ENCODE results near the gene ANKS6. TPM values are rescaled to one million over a fixed set of nuclear protein-coding genes. Genes with fewer than 3 reads are reported as not detected.

ANKS6 gene
- total RNA-seq, 2 experiments from 2014 or later, result 11.8 to 12.2 TPM

DNA sequence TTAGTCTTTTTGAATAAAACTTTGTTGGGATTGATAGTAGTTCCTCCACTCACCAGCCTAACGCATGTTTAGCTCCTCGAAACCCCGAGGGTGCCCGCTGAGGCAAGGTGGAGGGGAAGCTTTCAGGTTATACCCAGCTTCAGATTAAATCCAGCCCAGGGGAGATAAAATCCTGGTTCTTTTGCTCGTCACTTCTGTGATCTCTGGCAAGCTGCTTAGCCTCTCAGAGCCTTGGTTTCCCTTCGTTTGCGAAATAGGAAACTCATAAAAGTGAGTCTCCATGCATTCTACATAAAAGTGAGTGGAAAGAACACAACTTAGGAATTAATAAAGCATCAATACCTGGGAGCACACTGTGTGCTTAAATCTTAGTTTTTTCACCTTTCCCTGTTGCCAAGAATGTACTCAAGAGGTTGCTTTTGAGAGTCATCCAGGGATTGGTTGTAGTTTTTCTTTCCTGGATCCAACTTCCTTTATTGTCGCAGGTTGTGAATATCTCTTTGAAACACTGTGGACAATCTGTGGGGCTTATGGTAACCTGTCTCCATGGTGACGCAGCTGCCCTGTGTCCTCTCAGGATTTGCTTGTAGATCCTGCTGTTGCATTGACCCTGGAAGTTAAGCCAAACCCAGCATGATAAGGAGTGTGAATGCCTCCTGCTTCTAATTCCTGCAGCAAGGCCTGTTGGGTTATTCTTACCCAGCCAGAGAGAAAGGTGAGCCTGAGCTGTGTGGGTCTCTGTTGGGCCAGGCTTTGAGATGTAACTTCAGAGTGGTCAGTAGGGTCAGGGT is 13.2 kb upstream of the ANKS6 start:
- Mint-ChIP-seq H3K4me1 (ENCODE audit: low read depth) (peaks cover 27% of the 10 kb centered on the region), H3K4me3 (peak overlapping the region; percentile 88), H3K9me3 (no peaks in the 10 kb centered on the region), H3K27ac (no peak overlapping the region), H3K27me3 (peaks cover 4% of the 10 kb centered on the region), H3K36me3 (ENCODE audit: low read depth) (no peaks in the 10 kb centered on the region)
- DNase-seq, result no peak
- ATAC-seq (ENCODE audit: poor library complexity), result no peak
- ChIA-PET POLR2A (interaction anchor here (5.4 kb wide), 1 partner anchor 13 kb away, joined by 15 read pairs; the partner anchor contains the start of gene ANKS6), CTCF (interaction anchor here (1.3 kb wide), 1 partner anchor 12 kb away, joined by 3 read pairs; no protein-coding TSS in a partner anchor)
- H3K9me3 ChIP-seq (ENCODE audit: control insufficient read depth in 1 of 2, insufficient read depth in 1 of 2, low read length in 2 of 2), result no peaks in the 10 kb centered on the region
- intact Hi-C loops (cut with DNase I, micrococcal nuclease), result loop anchor here in 1 of 2 experiments (10.0 kb wide), 5 partner anchors 335 to 1295 kb away; partner anchors contain the start of genes NCBP1, STX17 and TSTD2
- H3K36me3 ChIP-seq (ENCODE audit: insufficient read depth, low read length), result no peaks in the 10 kb centered on the region
- H3K27me3 ChIP-seq (ENCODE audit: control insufficient read depth in 1 of 2, insufficient read depth in 2 of 2, low read length in 2 of 2), result peaks cover 0 to 5% of the 10 kb centered on the region in 2 experiments
- no peak overlapping the region for H3K27ac ChIP-seq (ENCODE audit: low read depth in 1 of 2, low read length in 2 of 2)
- no peak overlapping the region for H3K4me3 ChIP-seq (ENCODE audit: low read length)
- peaks cover 20% of the 10 kb centered on the region for H3K4me1 ChIP-seq (ENCODE audit: insufficient read depth, low read length)
- TF ChIP-seq, protein P1, sequence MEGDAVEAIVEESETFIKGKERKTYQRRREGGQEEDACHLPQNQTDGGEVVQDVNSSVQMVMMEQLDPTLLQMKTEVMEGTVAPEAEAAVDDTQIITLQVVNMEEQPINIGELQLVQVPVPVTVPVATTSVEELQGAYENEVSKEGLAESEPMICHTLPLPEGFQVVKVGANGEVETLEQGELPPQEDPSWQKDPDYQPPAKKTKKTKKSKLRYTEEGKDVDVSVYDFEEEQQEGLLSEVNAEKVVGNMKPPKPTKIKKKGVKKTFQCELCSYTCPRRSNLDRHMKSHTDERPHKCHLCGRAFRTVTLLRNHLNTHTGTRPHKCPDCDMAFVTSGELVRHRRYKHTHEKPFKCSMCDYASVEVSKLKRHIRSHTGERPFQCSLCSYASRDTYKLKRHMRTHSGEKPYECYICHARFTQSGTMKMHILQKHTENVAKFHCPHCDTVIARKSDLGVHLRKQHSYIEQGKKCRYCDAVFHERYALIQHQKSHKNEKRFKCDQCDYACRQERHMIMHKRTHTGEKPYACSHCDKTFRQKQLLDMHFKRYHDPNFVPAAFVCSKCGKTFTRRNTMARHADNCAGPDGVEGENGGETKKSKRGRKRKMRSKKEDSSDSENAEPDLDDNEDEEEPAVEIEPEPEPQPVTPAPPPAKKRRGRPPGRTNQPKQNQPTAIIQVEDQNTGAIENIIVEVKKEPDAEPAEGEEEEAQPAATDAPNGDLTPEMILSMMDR (IDR thresholded peaks at IDR 0.05), result no peak

DNA sequence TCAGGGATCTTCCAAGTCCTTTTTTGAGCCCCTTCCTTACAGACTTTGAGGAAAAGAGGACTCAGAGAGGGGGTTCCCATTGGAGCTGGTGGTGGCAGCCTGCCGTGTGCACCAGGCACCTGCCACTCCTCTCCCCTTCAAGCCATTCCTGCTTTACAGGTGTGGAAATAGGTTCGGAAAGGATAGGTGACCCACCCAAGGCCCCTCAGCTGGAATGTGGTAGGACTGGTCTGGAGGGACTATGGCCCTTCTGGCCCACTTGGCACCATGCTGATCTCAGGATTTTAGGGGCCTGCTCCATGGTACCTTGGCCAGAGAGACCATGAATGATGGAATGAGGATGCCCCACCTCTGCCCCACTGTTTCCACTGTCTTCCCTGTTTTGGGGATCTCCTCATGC is 12.5 kb upstream of the ANKS6 start:
- TF ChIP-seq, protein P1 (IDR thresholded peaks at IDR 0.05), result no peak
- Histone ChIP-seq H3K36me3 (ENCODE audit: insufficient read depth, low read length) (no peaks in the 10 kb centered on the region), H3K4me3 (ENCODE audit: low read length) (no peak overlapping the region), H3K27ac (ENCODE audit: low read depth in 1 of 2, low read length in 2 of 2) (no peak overlapping the region), H3K4me1 (ENCODE audit: insufficient read depth, low read length) (peaks cover 20% of the 10 kb centered on the region), H3K27me3 (ENCODE audit: control insufficient read depth in 1 of 2, insufficient read depth in 2 of 2, low read length in 2 of 2) (peaks cover 0 to 5% of the 10 kb centered on the region in 2 experiments), H3K9me3 (ENCODE audit: control insufficient read depth in 1 of 2, insufficient read depth in 1 of 2, low read length in 2 of 2) (no peaks in the 10 kb centered on the region)
- CTCF ChIA-PET, result no interaction called here
- intact Hi-C loops (cut with DNase I, micrococcal nuclease), result loop anchor here in 1 of 2 experiments (10.0 kb wide), 5 partner anchors 336 to 1296 kb away; partner anchors contain the start of genes NCBP1, STX17 and TSTD2
- Mint-ChIP-seq H3K4me3 (peak overlapping the region; percentile 88), H3K9me3 (no peaks in the 10 kb centered on the region), H3K36me3 (ENCODE audit: low read depth) (no peaks in the 10 kb centered on the region), H3K27ac (no peak overlapping the region), H3K4me1 (ENCODE audit: low read depth) (peaks cover 27% of the 10 kb centered on the region), H3K27me3 (peaks cover 4% of the 10 kb centered on the region)
- no peak for DNase-seq
- POLR2A ChIA-PET, result interaction anchor here (1.3 to 5.4 kb wide), 3 partner anchors 12 to 1176 kb away, joined by 7 to 15 read pairs (median 9); partner anchors contain the start of genes ANKS6, NCBP1, TBC1D2 and TSTD2
- ATAC-seq (ENCODE audit: poor library complexity), result no peak

DNA sequence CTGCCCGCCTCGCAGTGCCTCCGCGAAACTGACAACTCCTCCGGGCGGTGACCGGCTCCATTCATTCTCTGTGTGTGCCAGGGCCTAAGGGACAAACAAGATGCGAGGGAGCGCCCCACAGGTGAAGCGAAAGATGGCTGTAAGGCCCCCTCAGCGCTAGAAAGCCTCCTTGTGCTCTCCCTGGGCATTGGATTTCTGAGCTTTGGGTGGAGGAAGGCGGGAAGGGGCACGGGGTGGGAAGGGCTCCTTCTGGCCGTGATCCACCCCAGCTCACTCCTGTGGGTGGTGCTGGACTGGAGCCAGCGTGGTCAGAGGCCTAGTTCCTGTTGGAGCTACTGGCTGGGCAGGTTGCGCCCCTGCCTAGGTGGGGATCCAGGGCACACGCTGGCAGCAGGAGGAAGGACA is 12.1 kb upstream of the ANKS6 start:
- no peaks in the 10 kb centered on the region for H3K9me3 Mint-ChIP-seq
- Histone ChIP-seq H3K9me3 (ENCODE audit: control insufficient read depth in 1 of 2, insufficient read depth in 1 of 2, low read length in 2 of 2) (no peaks in the 10 kb centered on the region), H3K27me3 (ENCODE audit: control insufficient read depth in 1 of 2, insufficient read depth in 2 of 2, low read length in 2 of 2) (peaks cover 0 to 5% of the 10 kb centered on the region in 2 experiments), H3K27ac (ENCODE audit: low read depth in 1 of 2, low read length in 2 of 2) (no peak overlapping the region), H3K4me1 (ENCODE audit: insufficient read depth, low read length) (peaks cover 20% of the 10 kb centered on the region), H3K4me3 (ENCODE audit: low read length) (peak overlapping the region; percentile 77), H3K36me3 (ENCODE audit: insufficient read depth, low read length) (no peaks in the 10 kb centered on the region)
- peaks cover 6% of the 10 kb centered on the region for H3K27me3 Mint-ChIP-seq
- intact Hi-C loops (cut with DNase I, micrococcal nuclease), result loop anchor here in 1 of 2 experiments (10.0 kb wide), 5 partner anchors 336 to 1296 kb away; partner anchors contain the start of genes NCBP1, STX17 and TSTD2
- ATAC-seq (ENCODE audit: poor library complexity), result no peak
- H3K4me1 Mint-ChIP-seq (ENCODE audit: low read depth), result peaks cover 27% of the 10 kb centered on the region
- no peak for DNase-seq
- POLR2A ChIA-PET, result interaction anchor here (0.6 to 5.4 kb wide), 4 partner anchors 8 to 1175 kb away, joined by 4 to 15 read pairs (median 8); partner anchors contain the start of genes ANKS6, NCBP1, TBC1D2 and TSTD2
- H3K27ac Mint-ChIP-seq, result no peak overlapping the region
- TF ChIP-seq, protein P1 (IDR thresholded peaks at IDR 0.05), result no peak
- H3K4me3 Mint-ChIP-seq, result peak overlapping the region; percentile 88
- CTCF ChIA-PET, result no interaction called here
- H3K36me3 Mint-ChIP-seq (ENCODE audit: low read depth), result no peaks in the 10 kb centered on the region

All from CD4-positive, alpha-beta T cell (primary cell).